WTC11 (cell line): ENCODE results near the gene AKAP7. TPM values are rescaled to one million over a fixed set of nuclear protein-coding genes. Genes with fewer than 3 reads are reported as not detected.
"Not testable (repeated sequence)": the region's sequence is repeated elsewhere in the genome, so short reads cannot be mapped to it uniquely, and the experiment has no call there.

Experiments used
- ATAC-seq: fragments of 200-7000 bp; cut with Tn5 transposase; 2 replicates; pipeline ENCODE4 v1.10.0; 2021; ENCODE audit warnings: mild to moderate bottlenecking, moderate library complexity
- CTCF ChIA-PET: fragments of 300-600 bp; sonication (Branson Sonifier 250); formaldehyde crosslinking; loops from one replicate; lab custom pipeline; 2021; ENCODE audit warnings: antibody characterized with exemption; lab: Charles Lee
- POLR2A ChIA-PET: fragments of 350-600 bp; sonication (Branson Sonifier 250); formaldehyde crosslinking; loops from one replicate; lab custom pipeline; 2021; ENCODE audit warnings: antibody characterized with exemption; lab: Charles Lee
- DNase-seq: peaks from one replicate; pipeline ENCODE4 v3.0.0; 2021; ENCODE audit warnings: low spot score
- H3K27ac Mint-ChIP-seq: 2 replicates; pipeline ENCODE4 v1.8.0; 2021; ENCODE audit warnings: mixed read lengths
- H3K27me3 Mint-ChIP-seq: 2 replicates; pipeline ENCODE4 v1.8.0; 2021; ENCODE audit warnings: low read depth, mild to moderate bottlenecking, moderate library complexity, mixed read lengths
- H3K36me3 Mint-ChIP-seq: 2 replicates; pipeline ENCODE4 v1.8.0; 2021; ENCODE audit warnings: mixed read lengths
- H3K4me1 Mint-ChIP-seq: 2 replicates; pipeline ENCODE4 v1.8.0; 2022; ENCODE audit warnings: mixed read lengths
- H3K4me3 Mint-ChIP-seq: 2 replicates; pipeline ENCODE4 v1.8.0; 2021; ENCODE audit warnings: mild to moderate bottlenecking, moderate library complexity, mixed read lengths
- H3K9me3 Mint-ChIP-seq: 2 replicates; pipeline ENCODE4 v1.8.0; 2021; ENCODE audit warnings: mixed read lengths
- AFF4 ChIP-seq: sonication (generic); formaldehyde crosslinking; IDR thresholded peaks from 2 replicates; pipeline ENCODE4 v1.8.1; 2023; ENCODE audit warnings: mild to moderate bottlenecking, missing genetic modification reagents, borderline replicate concordance
- ELF4 ChIP-seq: sonication (generic); formaldehyde crosslinking; IDR thresholded peaks from 2 replicates; pipeline ENCODE4 v1.8.1; 2022; ENCODE audit warnings: low read depth, mild to moderate bottlenecking, moderate library complexity, missing genetic modification reagents
- EMX1 ChIP-seq: fragments of 250-450 bp; sonication (Bioruptor Pico); IDR thresholded peaks from 2 replicates; pipeline ENCODE4 v1.8.0; 2021; ENCODE audit warnings: mild to moderate bottlenecking
- FOXJ3 ChIP-seq: sonication (generic); formaldehyde crosslinking; IDR thresholded peaks from 2 replicates; pipeline ENCODE4 v1.9.0; 2021; ENCODE audit warnings: missing genetic modification reagents, mild to moderate bottlenecking, borderline replicate concordance
- GABPB1 ChIP-seq: sonication (generic); formaldehyde crosslinking; IDR thresholded peaks from 2 replicates; pipeline ENCODE4 v1.8.1; 2023; ENCODE audit warnings: mild to moderate bottlenecking, missing genetic modification reagents
- HMGA2 ChIP-seq: fragments of 250-450 bp; sonication (Bioruptor Pico); IDR thresholded peaks from 2 replicates; pipeline ENCODE4 v1.4.0; 2021; ENCODE audit warnings: mild to moderate bottlenecking, moderate library complexity
- NFE2L1 ChIP-seq: sonication (generic); formaldehyde crosslinking; IDR thresholded peaks from 2 replicates; pipeline ENCODE4 v1.8.1; 2023; ENCODE audit warnings: missing genetic modification reagents
- NFYB ChIP-seq: sonication (generic); formaldehyde crosslinking; conservative IDR thresholded peaks from 2 replicates; pipeline ENCODE4 v1.8.0; 2022; ENCODE audit warnings: low read depth, missing genetic modification reagents
- TCF7 ChIP-seq: sonication (generic); formaldehyde crosslinking; IDR thresholded peaks from 2 replicates; pipeline ENCODE4 v1.8.0; 2022; ENCODE audit warnings: mild to moderate bottlenecking, low read depth, missing genetic modification reagents, moderate library complexity
- TEAD4 ChIP-seq: sonication (generic); formaldehyde crosslinking; IDR thresholded peaks from 2 replicates; pipeline ENCODE4 v1.8.0; 2022; ENCODE audit warnings: mild to moderate bottlenecking, missing genetic modification reagents
- ZBTB21 ChIP-seq: sonication (generic); formaldehyde crosslinking; IDR thresholded peaks from 2 replicates; pipeline ENCODE4 v1.8.1; 2023; ENCODE audit warnings: mild to moderate bottlenecking, missing genetic modification reagents, borderline replicate concordance
- ZBTB43 ChIP-seq: sonication (generic); formaldehyde crosslinking; IDR thresholded peaks from 2 replicates; pipeline ENCODE4 v1.8.1; 2023; ENCODE audit warnings: mild to moderate bottlenecking, missing genetic modification reagents
- ZNF232 ChIP-seq: sonication (generic); formaldehyde crosslinking; IDR thresholded peaks from 2 replicates; pipeline ENCODE4 v1.8.0; 2022; ENCODE audit warnings: mild to moderate bottlenecking, missing genetic modification reagents
- ZNF416 ChIP-seq: fragments of 250-450 bp; sonication (Bioruptor Pico); IDR thresholded peaks from 2 replicates; pipeline ENCODE4 v1.9.0; 2021; ENCODE audit warnings: mild to moderate bottlenecking, inconsistent platforms
- ZNF671 ChIP-seq: fragments of 250-450 bp; sonication (Bioruptor Pico); IDR thresholded peaks from 2 replicates; pipeline ENCODE4 v1.8.0; 2021; ENCODE audit warnings: mild to moderate bottlenecking
- total RNA-seq: library from RNA; stranded (reverse); gene quantifications from 3 replicates; pipeline ENCODE4 v1.2.3, GENCODE V29; 2021
- TF ChIP-seq, protein P1 (sequence below): sonication (generic); formaldehyde crosslinking; IDR thresholded peaks from 2 replicates; pipeline ENCODE4 v1.8.0; 2023; ENCODE audit warnings: missing genetic modification reagents
- TF ChIP-seq, protein P2 (sequence below): fragments of 250-450 bp; sonication (Bioruptor Pico); IDR thresholded peaks from 2 replicates; pipeline ENCODE4 v1.8.0; 2021; ENCODE audit warnings: mild to moderate bottlenecking
- TF ChIP-seq, protein P3 (sequence below): sonication (generic); formaldehyde crosslinking; IDR thresholded peaks from 2 replicates; pipeline ENCODE4 v1.8.1; 2022; ENCODE audit warnings: missing genetic modification reagents, borderline replicate concordance

The AKAP7 gene
- total RNA-seq, 1 experiment from 2014 or later: 10.9 TPM

- DNase-seq (no peak), ATAC-seq (peak; percentile 44; the same call in 1 of the 2 replicates)
- Mint-ChIP-seq H3K4me1 (peaks cover 24% of the 10 kb centered on the region), H3K27ac (peak overlapping the region; percentile 92), H3K4me3 (no peak overlapping the region), H3K27me3 (no peaks in the 10 kb centered on the region; the same call in 1 of the 2 replicates), H3K9me3 (peaks cover 15% of the 10 kb centered on the region), H3K36me3 (peaks cover 25% of the 10 kb centered on the region)
- TF ChIP-seq, protein P1, sequence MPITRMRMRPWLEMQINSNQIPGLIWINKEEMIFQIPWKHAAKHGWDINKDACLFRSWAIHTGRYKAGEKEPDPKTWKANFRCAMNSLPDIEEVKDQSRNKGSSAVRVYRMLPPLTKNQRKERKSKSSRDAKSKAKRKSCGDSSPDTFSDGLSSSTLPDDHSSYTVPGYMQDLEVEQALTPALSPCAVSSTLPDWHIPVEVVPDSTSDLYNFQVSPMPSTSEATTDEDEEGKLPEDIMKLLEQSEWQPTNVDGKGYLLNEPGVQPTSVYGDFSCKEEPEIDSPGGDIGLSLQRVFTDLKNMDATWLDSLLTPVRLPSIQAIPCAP (CRISPR knock-in tag): no peak
- TF ChIP-seq ZBTB21 (no peak), NFYB (CRISPR knock-in tag) (no peak), HMGA2 (CRISPR knock-in tag) (no peak), GABPB1 (CRISPR knock-in tag) (no peak), FOXJ3 (no peak), ZNF232 (CRISPR knock-in tag) (no peak), ZNF671 (CRISPR knock-in tag) (no peak), ELF4 (CRISPR knock-in tag) (no peak), TEAD4 (CRISPR knock-in tag) (no peak), ZNF416 (CRISPR knock-in tag) (no peak), TCF7 (CRISPR knock-in tag) (no peak), AFF4 (CRISPR knock-in tag) (no peak), EMX1 (CRISPR knock-in tag) (no peak), NFE2L1 (no peak), ZBTB43 (CRISPR knock-in tag) (no peak)
- TF ChIP-seq, protein P2, sequence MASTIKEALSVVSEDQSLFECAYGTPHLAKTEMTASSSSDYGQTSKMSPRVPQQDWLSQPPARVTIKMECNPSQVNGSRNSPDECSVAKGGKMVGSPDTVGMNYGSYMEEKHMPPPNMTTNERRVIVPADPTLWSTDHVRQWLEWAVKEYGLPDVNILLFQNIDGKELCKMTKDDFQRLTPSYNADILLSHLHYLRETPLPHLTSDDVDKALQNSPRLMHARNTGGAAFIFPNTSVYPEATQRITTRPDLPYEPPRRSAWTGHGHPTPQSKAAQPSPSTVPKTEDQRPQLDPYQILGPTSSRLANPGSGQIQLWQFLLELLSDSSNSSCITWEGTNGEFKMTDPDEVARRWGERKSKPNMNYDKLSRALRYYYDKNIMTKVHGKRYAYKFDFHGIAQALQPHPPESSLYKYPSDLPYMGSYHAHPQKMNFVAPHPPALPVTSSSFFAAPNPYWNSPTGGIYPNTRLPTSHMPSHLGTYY: no peak
- TF ChIP-seq, protein P3, sequence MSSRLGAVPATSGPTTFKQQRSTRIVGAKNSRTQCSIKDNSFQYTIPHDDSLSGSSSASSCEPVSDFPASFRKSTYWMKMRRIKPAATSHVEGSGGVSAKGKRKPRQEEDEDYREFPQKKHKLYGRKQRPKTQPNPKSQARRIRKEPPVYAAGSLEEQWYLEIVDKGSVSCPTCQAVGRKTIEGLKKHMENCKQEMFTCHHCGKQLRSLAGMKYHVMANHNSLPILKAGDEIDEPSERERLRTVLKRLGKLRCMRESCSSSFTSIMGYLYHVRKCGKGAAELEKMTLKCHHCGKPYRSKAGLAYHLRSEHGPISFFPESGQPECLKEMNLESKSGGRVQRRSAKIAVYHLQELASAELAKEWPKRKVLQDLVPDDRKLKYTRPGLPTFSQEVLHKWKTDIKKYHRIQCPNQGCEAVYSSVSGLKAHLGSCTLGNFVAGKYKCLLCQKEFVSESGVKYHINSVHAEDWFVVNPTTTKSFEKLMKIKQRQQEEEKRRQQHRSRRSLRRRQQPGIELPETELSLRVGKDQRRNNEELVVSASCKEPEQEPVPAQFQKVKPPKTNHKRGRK (CRISPR knock-in tag): no peak
- CTCF ChIA-PET: interaction anchor here (1.1 kb wide), 2 partner anchors 59 to 202 kb away, joined by 3 to 4 read pairs; no protein-coding TSS in a partner anchor
- POLR2A ChIA-PET: no interaction called here
Observed at GRCh38 chr6:131258816-131259476, 123.7 kb downstream of the AKAP7 start.

GRCh38 chr6:131260960-131261359 lies 125.7 kb downstream of the AKAP7 start:
- H3K4me1 Mint-ChIP-seq: peaks cover 18% of the 10 kb centered on the region
- ATAC-seq, H3K27me3 Mint-ChIP-seq, H3K27ac Mint-ChIP-seq, DNase-seq, H3K4me3 Mint-ChIP-seq, CTCF ChIA-PET: not testable (repeated sequence)
- peaks cover 15% of the 10 kb centered on the region for H3K9me3 Mint-ChIP-seq
- H3K36me3 Mint-ChIP-seq: peaks cover 25% of the 10 kb centered on the region
- POLR2A ChIA-PET: interaction anchor here (0.7 kb wide), 1 partner anchor 124 kb away, joined by 5 read pairs; no protein-coding TSS in a partner anchor
